Measurements from ENCODE around the gene GABPB1. TPM values are rescaled to one million over a fixed set of nuclear protein-coding genes. Genes with fewer than 3 reads are reported as not detected.

Gene GABPB1
- total RNA-seq, 4 donors from 2014 or later: 7.4 to 11.5 (median 8.7) TPM

DNA sequence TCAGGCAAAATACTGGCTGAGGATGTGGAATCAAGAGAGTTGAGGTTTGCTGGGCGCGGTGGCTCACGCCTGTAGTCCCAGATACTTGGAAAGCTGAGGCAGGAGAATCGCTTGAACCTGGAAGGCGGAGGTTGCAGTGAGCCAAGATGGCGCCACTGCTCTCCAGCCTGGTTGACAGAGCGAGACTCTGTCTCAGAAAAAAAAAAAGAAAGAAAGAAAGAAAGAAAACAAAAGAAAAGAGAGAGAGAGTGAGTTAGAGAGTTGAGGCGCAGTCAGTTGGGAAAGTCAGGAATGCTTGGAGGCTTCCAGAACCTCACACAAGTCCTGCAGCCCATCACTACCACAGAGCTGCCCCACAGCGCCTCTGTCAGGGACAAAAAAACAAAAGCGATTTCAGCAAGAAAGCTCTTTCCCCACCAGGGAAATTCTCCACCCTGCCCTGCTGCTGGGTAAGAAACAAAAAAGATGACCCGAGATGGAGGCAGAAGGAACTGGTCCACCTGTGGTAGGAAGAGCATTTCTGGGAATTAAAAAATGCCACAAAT is 103.3 kb downstream of the GABPB1 start:
- no peak for ATAC-seq

GRCh38 chr15:50250760-50251394 is 104.1 kb downstream of the GABPB1 start:
- DNase-seq: no peak

More for the DNA sequence above, 103.3 kb downstream of the GABPB1 start:
- intact Hi-C loops (cut with DNase I; ENCODE audit: low total_unique reads) (no loop called here), in situ Hi-C loops (cut with MboI; ENCODE audit: low sequenced_read_pairs in 4 of 4) (no loop called here)
- H3K36me3 ChIP-seq: no peaks in the 10 kb centered on the region
- H3K27me3 ChIP-seq: no peaks in the 10 kb centered on the region
- no peaks in the 10 kb centered on the region for H3K4me1 ChIP-seq
- no peaks in the 10 kb centered on the region for H3K9me3 ChIP-seq
- no peak for DNase-seq
- TF ChIP-seq POLR2A (IDR thresholded peaks at IDR 0.05): no peak
- no peak overlapping the region for H3K27ac ChIP-seq
- no peak overlapping the region for H3K4me3 ChIP-seq

GRCh38 chr15:50249704-50250103 is 105.3 kb downstream of the GABPB1 start:
- TF ChIP-seq, protein P1, sequence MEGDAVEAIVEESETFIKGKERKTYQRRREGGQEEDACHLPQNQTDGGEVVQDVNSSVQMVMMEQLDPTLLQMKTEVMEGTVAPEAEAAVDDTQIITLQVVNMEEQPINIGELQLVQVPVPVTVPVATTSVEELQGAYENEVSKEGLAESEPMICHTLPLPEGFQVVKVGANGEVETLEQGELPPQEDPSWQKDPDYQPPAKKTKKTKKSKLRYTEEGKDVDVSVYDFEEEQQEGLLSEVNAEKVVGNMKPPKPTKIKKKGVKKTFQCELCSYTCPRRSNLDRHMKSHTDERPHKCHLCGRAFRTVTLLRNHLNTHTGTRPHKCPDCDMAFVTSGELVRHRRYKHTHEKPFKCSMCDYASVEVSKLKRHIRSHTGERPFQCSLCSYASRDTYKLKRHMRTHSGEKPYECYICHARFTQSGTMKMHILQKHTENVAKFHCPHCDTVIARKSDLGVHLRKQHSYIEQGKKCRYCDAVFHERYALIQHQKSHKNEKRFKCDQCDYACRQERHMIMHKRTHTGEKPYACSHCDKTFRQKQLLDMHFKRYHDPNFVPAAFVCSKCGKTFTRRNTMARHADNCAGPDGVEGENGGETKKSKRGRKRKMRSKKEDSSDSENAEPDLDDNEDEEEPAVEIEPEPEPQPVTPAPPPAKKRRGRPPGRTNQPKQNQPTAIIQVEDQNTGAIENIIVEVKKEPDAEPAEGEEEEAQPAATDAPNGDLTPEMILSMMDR (IDR thresholded peaks at IDR 0.05 in 4 of 5, conservative IDR thresholded peaks at IDR 0.05 in 1 of 5): no peak
- no peak for TF ChIP-seq POLR2A (IDR thresholded peaks at IDR 0.05)
- Histone ChIP-seq H3K27me3 (no peaks in the 10 kb centered on the region), H3K27ac (no peak overlapping the region), H3K9me3 (no peaks in the 10 kb centered on the region), H3K36me3 (no peaks in the 10 kb centered on the region), H3K4me1 (no peaks in the 10 kb centered on the region), H3K4me3 (no peak overlapping the region)
- DNase-seq (no peak), ATAC-seq (no peak)
- in situ Hi-C loops (cut with MboI; ENCODE audit: low sequenced_read_pairs in 4 of 4): no loop called here
- intact Hi-C loops (cut with DNase I; ENCODE audit: low total_unique reads): no loop called here

More at GRCh38 chr15:50250760-50251394, 104.1 kb downstream of the GABPB1 start:
- no peak overlapping the region for H3K4me3 ChIP-seq
- no peaks in the 10 kb centered on the region for H3K27me3 ChIP-seq
- in situ Hi-C loops (cut with MboI; ENCODE audit: low sequenced_read_pairs in 4 of 4) (no loop called here), intact Hi-C loops (cut with DNase I; ENCODE audit: low total_unique reads) (no loop called here)
- H3K27ac ChIP-seq: no peak overlapping the region
- no peak for TF ChIP-seq POLR2A (IDR thresholded peaks at IDR 0.05)
- TF ChIP-seq, protein P1 (IDR thresholded peaks at IDR 0.05 in 4 of 5, conservative IDR thresholded peaks at IDR 0.05 in 1 of 5): no peak
- no peaks in the 10 kb centered on the region for H3K4me1 ChIP-seq
- H3K36me3 ChIP-seq: no peaks in the 10 kb centered on the region
- ATAC-seq: no peak
- no peaks in the 10 kb centered on the region for H3K9me3 ChIP-seq

DNA sequence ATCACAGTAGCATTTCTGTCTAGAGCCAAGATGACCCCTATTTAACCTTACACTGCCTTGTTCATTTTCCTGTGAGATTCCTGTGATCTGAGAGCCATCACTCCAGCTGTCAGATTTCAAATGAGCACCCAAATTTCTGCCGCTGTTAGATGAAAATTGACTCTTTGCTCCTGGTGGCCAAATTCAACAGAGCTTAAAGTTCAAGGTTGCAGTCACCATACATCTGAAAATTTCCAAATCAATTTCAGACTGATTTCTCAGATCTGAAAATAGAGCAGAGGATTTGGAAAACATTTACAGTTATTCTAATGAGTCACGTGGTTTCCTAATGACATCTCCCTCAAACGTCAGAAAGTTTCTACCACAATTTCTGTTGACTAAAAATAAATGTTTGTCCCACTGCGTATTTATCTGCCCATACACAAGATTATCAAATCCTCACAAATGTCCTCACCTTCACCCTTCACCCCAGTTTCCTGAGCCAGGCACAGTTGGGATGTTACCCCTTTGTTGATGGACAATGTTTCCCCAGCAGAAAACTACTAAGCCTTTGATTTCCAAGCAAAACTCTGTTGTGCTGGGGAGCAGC is 105.9 kb downstream of the GABPB1 start:
- Histone ChIP-seq H3K4me3 (no peak overlapping the region), H3K36me3 (no peaks in the 10 kb centered on the region), H3K9me3 (no peaks in the 10 kb centered on the region), H3K4me1 (no peaks in the 10 kb centered on the region), H3K27me3 (no peaks in the 10 kb centered on the region), H3K27ac (no peak overlapping the region)
- no peak for TF ChIP-seq POLR2A (IDR thresholded peaks at IDR 0.05)
- TF ChIP-seq, protein P1 (IDR thresholded peaks at IDR 0.05 in 4 of 5, conservative IDR thresholded peaks at IDR 0.05 in 1 of 5): no peak
- intact Hi-C loops (cut with DNase I; ENCODE audit: low total_unique reads) (no loop called here), in situ Hi-C loops (cut with MboI; ENCODE audit: low sequenced_read_pairs in 4 of 4) (no loop called here)
- DNase-seq: no peak
- no peak for ATAC-seq

GRCh38 chr15:50247819-50248655 is 107.0 kb downstream of the GABPB1 start:
- DNase-seq: no peak
- H3K4me1 ChIP-seq: no peaks in the 10 kb centered on the region
- no peaks in the 10 kb centered on the region for H3K9me3 ChIP-seq
- no peak for TF ChIP-seq POLR2A (IDR thresholded peaks at IDR 0.05)
- no peak overlapping the region for H3K27ac ChIP-seq
- no peak overlapping the region for H3K4me3 ChIP-seq
- no peaks in the 10 kb centered on the region for H3K36me3 ChIP-seq
- intact Hi-C loops (cut with DNase I; ENCODE audit: low total_unique reads) (no loop called here), in situ Hi-C loops (cut with MboI; ENCODE audit: low sequenced_read_pairs in 4 of 4) (no loop called here)
- ATAC-seq: peak in 1 of 2 donors; percentile 30
- H3K27me3 ChIP-seq: no peaks in the 10 kb centered on the region
